Measurements from ENCODE around the gene POU2F3.

The POU2F3 gene

GRCh38 chr11:120308081-120308480 lies 68.1 kb downstream of the POU2F3 start:
- no peak overlapping the region for H3K4me3 ChIP-seq (replicated peaks in 1 of 2; ENCODE audit: low read depth in 2 of 2, low read length in 2 of 2)
- no peak for TF ChIP-seq CTCF (IDR thresholded peaks at IDR 0.05; ENCODE audit: low read depth, low read length)

GRCh38 chr11:120310870-120311269 lies 70.9 kb downstream of the POU2F3 start:
- no peak for TF ChIP-seq CTCF (IDR thresholded peaks at IDR 0.05; ENCODE audit: low read depth, low read length)
- DNase-seq (ENCODE audit: low read depth in 2 of 2): no peak
- no peak overlapping the region for H3K4me3 ChIP-seq (replicated peaks in 1 of 2; ENCODE audit: low read depth in 2 of 2, low read length in 2 of 2)

More at GRCh38 chr11:120308081-120308480, 68.1 kb downstream of the POU2F3 start:
- no peak for DNase-seq (ENCODE audit: low read depth in 2 of 2)

- no peak for DNase-seq (ENCODE audit: low read depth in 2 of 2)
- no peak overlapping the region for H3K4me3 ChIP-seq (replicated peaks in 1 of 2; ENCODE audit: low read depth in 2 of 2, low read length in 2 of 2)
- no peak for TF ChIP-seq CTCF (IDR thresholded peaks at IDR 0.05; ENCODE audit: low read depth, low read length)
These were observed 74.9 kb downstream of the POU2F3 start for GRCh38 chr11:120314861-120315260.

- peak; percentile 68 to 78 for DNase-seq (ENCODE audit: low read depth in 2 of 2)
- TF ChIP-seq CTCF (IDR thresholded peaks at IDR 0.05; ENCODE audit: low read depth, low read length): no peak
- no peak overlapping the region for H3K4me3 ChIP-seq (replicated peaks in 1 of 2; ENCODE audit: low read depth in 2 of 2, low read length in 2 of 2)
These were observed 77.1 kb downstream of the POU2F3 start for GRCh38 chr11:120316880-120317688.

GRCh38 chr11:120317689-120318480 lies 77.9 kb downstream of the POU2F3 start:
- TF ChIP-seq CTCF (IDR thresholded peaks at IDR 0.05; ENCODE audit: low read depth, low read length): no peak
- no peak overlapping the region for H3K4me3 ChIP-seq (replicated peaks in 1 of 2; ENCODE audit: low read depth in 2 of 2, low read length in 2 of 2)
- DNase-seq (ENCODE audit: low read depth in 2 of 2): no peak

- TF ChIP-seq CTCF (IDR thresholded peaks at IDR 0.05; ENCODE audit: low read depth, low read length): no peak
- DNase-seq (ENCODE audit: low read depth in 2 of 2): no peak
- H3K4me3 ChIP-seq (replicated peaks in 1 of 2; ENCODE audit: low read depth in 2 of 2, low read length in 2 of 2): no peak overlapping the region
These were observed 79.0 kb downstream of the POU2F3 start for GRCh38 chr11:120318906-120319305.

All from cardiac fibroblast (primary cell).